LNCAP (cell line): Measurements from ENCODE around the gene CAMK2B.

Experiments
- CTCF ChIP-seq: fragments of 450-650 bp; IDR thresholded peaks from 2 replicates; pipeline ENCODE4 v1.5.1; 2017; ENCODE audit warnings: mild to moderate bottlenecking

CAMK2B gene

GRCh38 chr7:44313016-44313415 lies 12.4 kb downstream of the CAMK2B start:
- TF ChIP-seq CTCF: no peak

GRCh38 chr7:44311561-44312495 lies 13.6 kb downstream of the CAMK2B start:
- no peak for TF ChIP-seq CTCF

GRCh38 chr7:44310221-44310848 lies 15.1 kb downstream of the CAMK2B start:
- TF ChIP-seq CTCF: no peak

- TF ChIP-seq CTCF: no peak
Observed at GRCh38 chr7:44309271-44310091, 15.9 kb downstream of the CAMK2B start.

GRCh38 chr7:44308596-44309270 lies 16.7 kb downstream of the CAMK2B start:
- no peak for TF ChIP-seq CTCF

- TF ChIP-seq CTCF: no peak
Observed at GRCh38 chr7:44307905-44308595, 17.3 kb downstream of the CAMK2B start.
